Adipocyte (in vitro differentiated cells): ENCODE results near the gene ARL6IP4.

Source experiments
- DNase-seq: peaks from one replicate; pipeline ENCODE4 v3.0.0-alpha.2; 2015; ENCODE audit warnings: low read depth
- H3K27me3 ChIP-seq: replicated peaks from 2 replicates; pipeline ENCODE4 v1.7.0; 2013; ENCODE audit warnings: mild to moderate bottlenecking, low read length, moderate library complexity; ENCODE audit not compliant: control insufficient read depth, insufficient read depth
- H3K36me3 ChIP-seq: 2 replicates; pipeline ENCODE4 v1.7.0; 2013; ENCODE audit warnings: low read length, mild to moderate bottlenecking, moderate library complexity; ENCODE audit not compliant: control insufficient read depth, insufficient read depth, severe bottlenecking
- H3K4me1 ChIP-seq: 2 replicates; pipeline ENCODE4 v1.7.0; 2013; ENCODE audit warnings: mild to moderate bottlenecking, low read length, moderate library complexity; ENCODE audit not compliant: control insufficient read depth, insufficient read depth
- H3K4me3 ChIP-seq: 2 replicates; pipeline ENCODE4 v1.7.0; 2013; ENCODE audit warnings: mild to moderate bottlenecking, low read length, moderate library complexity
- H3K9ac ChIP-seq: 2 replicates; pipeline ENCODE4 v1.7.0; 2013; ENCODE audit warnings: mild to moderate bottlenecking, low read length, moderate library complexity
- H3K9me3 ChIP-seq: 2 replicates; pipeline ENCODE4 v1.7.0; 2013; ENCODE audit warnings: mild to moderate bottlenecking, low read length, moderate library complexity; ENCODE audit not compliant: control insufficient read depth

The ARL6IP4 gene

DNA sequence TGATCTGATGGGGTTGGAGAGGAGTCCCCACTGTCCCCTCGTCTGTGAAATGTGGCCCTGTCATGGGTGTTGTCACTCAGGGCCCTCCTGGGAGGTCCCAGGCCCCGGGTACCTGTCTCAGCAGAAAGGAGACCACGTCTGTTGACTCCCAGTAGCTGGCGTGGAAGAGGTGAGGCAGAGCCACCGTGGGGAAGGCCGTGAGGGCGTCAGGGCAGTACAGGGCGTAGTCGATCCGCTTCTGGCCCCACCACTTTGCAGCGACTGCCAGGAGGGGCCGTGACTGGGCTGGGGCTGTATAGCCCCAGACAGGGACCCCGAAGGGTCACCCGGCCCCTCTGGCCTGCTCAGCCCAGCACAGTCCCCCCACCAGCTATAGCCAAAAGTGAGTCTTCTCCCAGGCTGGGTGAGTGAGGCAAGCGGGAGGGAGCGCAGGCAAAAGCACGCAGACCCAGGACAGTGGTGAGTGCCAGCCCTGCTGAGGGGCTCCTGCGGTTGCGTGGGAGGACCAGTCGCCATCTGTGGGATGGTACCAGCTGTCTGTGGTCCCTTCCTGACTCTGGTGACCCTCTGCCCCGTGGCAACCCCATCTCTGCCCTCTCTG is 8.2 kb downstream of the ARL6IP4 start:
- Histone ChIP-seq H3K4me3 (no peak overlapping the region), H3K36me3 (peaks cover 12% of the 10 kb centered on the region), H3K27me3 (no peaks in the 10 kb centered on the region), H3K9ac (no peak overlapping the region), H3K4me1 (peaks cover 18% of the 10 kb centered on the region), H3K9me3 (no peaks in the 10 kb centered on the region)
- no peak for DNase-seq

DNA sequence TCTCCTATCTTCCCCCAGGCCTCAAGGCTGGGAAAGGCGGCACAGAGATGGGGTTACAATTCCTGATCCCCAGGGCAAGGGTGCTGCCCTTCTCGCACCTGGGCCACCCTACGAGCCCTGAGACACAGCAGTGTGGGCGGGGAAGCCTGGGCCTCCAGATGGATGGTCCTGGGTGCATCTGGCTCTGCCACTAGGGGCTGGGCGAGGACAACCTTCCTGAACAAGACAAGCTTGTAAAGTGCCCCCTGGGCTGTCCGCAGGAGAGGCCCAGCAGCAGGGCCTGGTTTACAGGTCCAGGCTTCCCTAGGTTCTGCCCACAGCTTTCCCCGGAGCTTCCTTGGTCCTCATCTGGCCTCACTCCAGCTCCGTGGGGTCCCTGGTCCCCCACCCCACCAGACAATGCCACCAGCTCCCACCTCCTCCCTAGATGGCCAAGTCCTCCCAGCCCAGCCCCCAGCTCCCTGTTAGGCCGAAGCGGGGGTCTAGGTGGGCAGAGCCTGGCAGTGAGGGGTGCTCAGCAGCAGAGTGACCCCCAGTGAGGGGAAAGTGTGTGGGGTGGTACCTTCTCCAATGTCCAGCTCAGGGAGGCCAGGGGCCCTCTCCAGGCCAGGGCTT is 8.9 kb downstream of the ARL6IP4 start:
- H3K4me3 ChIP-seq: no peak overlapping the region
- H3K36me3 ChIP-seq: peaks cover 12% of the 10 kb centered on the region
- H3K4me1 ChIP-seq: peaks cover 12% of the 10 kb centered on the region
- no peaks in the 10 kb centered on the region for H3K9me3 ChIP-seq
- H3K27me3 ChIP-seq: no peaks in the 10 kb centered on the region
- DNase-seq: no peak
- no peak overlapping the region for H3K9ac ChIP-seq

DNA sequence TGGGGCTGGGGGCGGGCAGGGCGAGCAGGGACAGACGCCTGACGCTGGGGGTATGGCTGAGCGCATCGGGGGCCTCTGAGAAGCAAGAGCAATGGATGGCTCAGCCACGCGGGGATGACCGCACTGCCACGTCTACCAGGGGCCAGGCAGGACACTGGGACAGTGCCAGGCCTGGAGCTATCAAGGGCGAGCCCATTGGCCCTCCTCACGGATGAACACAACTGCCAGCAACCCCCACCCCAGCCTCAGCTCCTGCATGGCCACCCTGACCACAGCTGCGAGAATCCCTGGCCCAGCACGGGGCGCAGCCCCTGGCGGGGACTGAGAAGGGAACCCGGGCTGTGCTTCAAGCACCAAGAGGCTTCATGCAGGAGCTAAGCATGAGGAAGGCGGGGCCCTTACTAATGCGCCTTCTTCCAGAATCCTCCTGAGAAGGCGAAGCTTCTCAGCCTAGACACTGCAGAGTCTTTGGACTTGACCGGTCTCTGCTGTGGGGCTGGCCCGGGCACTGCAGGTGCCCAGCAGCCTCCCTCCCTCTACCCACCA is 9.5 kb downstream of the ARL6IP4 start:
- H3K36me3 ChIP-seq: peaks cover 12% of the 10 kb centered on the region
- no peaks in the 10 kb centered on the region for H3K27me3 ChIP-seq
- H3K9me3 ChIP-seq: no peaks in the 10 kb centered on the region
- no peak for DNase-seq
- H3K9ac ChIP-seq: no peak overlapping the region
- peaks cover 6% of the 10 kb centered on the region for H3K4me1 ChIP-seq
- no peak overlapping the region for H3K4me3 ChIP-seq

DNA sequence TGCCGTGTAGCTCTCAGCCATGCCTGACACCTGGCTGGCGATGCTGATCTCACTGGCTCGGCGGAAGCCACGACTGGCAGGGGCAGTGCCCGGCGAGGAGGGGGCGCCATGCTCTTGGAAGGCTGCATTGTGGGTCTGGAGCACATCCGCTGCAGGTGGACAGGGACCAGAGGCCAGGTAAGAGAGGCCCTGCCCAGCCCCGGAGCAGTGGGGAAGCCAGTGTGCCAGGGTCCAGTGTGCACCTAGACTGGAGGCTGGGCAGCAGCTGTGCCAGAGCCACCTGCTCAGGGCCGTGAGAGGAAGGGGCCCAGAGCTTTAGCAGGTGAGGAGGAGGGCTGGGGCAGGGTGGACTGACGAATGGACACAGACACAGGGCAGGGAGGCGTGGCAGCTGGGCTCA is 10.1 kb downstream of the ARL6IP4 start:
- peaks cover 6% of the 10 kb centered on the region for H3K4me1 ChIP-seq
- no peak overlapping the region for H3K9ac ChIP-seq
- DNase-seq: no peak
- H3K9me3 ChIP-seq: no peaks in the 10 kb centered on the region
- no peaks in the 10 kb centered on the region for H3K27me3 ChIP-seq
- H3K4me3 ChIP-seq: no peak overlapping the region
- H3K36me3 ChIP-seq: peaks cover 12% of the 10 kb centered on the region

DNA sequence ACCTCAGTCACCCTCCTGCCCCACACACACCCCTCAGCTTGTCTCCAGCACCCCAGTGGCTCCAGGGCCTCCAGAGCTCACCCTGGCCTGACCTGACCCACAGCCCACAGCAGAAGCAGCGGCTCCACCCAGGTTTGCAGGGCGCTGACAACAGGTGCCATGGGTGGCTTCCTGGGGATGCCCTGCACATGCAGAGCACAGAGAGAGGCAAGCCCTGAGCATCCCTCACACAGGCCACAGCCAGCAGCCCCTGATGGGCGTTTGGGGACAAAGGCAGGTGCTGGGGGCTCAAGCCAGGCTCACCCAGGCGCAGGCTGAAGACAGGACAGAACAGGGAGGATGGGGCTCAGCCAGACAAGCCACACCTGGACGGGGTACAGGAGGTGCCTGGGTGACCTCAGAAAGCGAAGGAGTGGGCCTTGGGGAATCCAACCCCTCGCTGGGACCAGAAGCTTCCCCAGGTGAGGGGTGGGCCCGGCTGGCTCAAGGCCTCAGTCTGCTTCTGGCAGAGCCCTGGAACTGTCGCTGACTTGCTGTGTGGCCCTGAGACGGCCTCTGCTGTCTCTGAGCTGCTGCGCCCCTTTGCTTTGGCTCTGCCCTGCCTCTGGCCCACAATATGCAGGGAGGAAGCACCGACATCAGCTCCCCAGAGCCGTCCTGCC is 10.6 kb downstream of the ARL6IP4 start:
- Histone ChIP-seq H3K9ac (no peak overlapping the region), H3K9me3 (no peaks in the 10 kb centered on the region), H3K4me1 (peaks cover 11% of the 10 kb centered on the region), H3K36me3 (peaks cover 12% of the 10 kb centered on the region), H3K27me3 (no peaks in the 10 kb centered on the region), H3K4me3 (no peak overlapping the region)
- no peak for DNase-seq

DNA sequence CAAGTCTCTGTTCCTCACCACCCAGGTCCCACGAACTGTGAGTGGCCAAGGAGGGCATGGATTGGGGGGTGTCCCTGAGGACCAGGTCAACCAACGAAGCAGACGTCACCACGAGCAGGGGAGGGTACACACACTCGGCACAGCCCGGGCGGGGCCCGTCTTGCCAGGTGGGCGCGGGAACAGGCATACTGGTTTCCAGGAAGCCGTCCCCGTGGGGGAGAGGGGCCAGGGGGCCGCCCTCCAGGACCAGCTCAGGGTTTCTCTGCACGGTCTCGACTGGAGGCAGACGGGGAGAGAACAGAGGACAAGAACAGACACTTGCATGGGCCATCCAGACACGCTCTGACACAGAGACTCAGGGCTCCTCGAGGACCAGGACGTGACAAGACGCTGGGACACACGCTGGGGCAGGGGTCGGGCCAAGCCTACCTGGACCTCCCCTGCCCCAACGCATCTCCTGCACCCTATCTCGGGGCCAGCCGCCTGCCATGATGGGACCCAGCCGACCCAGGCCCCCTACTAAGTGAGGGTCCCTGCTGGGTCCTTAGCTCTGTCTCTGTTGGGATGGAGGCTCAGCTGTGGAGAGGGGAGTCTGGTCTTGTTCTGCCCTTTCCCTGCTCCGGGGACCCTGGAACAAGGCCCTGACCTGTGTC is 11.3 kb downstream of the ARL6IP4 start:
- DNase-seq: no peak
- Histone ChIP-seq H3K36me3 (peaks cover 12% of the 10 kb centered on the region), H3K9me3 (no peaks in the 10 kb centered on the region), H3K4me3 (no peak overlapping the region), H3K4me1 (peaks cover 17% of the 10 kb centered on the region), H3K27me3 (no peaks in the 10 kb centered on the region), H3K9ac (no peak overlapping the region)

GRCh38 chr12:122992386-122992785 is 11.9 kb downstream of the ARL6IP4 start:
- Histone ChIP-seq H3K36me3 (peaks cover 6% of the 10 kb centered on the region), H3K4me3 (no peak overlapping the region), H3K9me3 (no peaks in the 10 kb centered on the region), H3K9ac (no peak overlapping the region), H3K4me1 (peaks cover 24% of the 10 kb centered on the region), H3K27me3 (no peaks in the 10 kb centered on the region)
- no peak for DNase-seq

- H3K9ac ChIP-seq: no peak overlapping the region
- H3K9me3 ChIP-seq: no peaks in the 10 kb centered on the region
- no peak overlapping the region for H3K4me3 ChIP-seq
- no peaks in the 10 kb centered on the region for H3K27me3 ChIP-seq
- no peaks in the 10 kb centered on the region for H3K36me3 ChIP-seq
- DNase-seq: no peak
- peaks cover 34% of the 10 kb centered on the region for H3K4me1 ChIP-seq
These were observed 13.7 kb downstream of the ARL6IP4 start for GRCh38 chr12:122994140-122994675.

DNA sequence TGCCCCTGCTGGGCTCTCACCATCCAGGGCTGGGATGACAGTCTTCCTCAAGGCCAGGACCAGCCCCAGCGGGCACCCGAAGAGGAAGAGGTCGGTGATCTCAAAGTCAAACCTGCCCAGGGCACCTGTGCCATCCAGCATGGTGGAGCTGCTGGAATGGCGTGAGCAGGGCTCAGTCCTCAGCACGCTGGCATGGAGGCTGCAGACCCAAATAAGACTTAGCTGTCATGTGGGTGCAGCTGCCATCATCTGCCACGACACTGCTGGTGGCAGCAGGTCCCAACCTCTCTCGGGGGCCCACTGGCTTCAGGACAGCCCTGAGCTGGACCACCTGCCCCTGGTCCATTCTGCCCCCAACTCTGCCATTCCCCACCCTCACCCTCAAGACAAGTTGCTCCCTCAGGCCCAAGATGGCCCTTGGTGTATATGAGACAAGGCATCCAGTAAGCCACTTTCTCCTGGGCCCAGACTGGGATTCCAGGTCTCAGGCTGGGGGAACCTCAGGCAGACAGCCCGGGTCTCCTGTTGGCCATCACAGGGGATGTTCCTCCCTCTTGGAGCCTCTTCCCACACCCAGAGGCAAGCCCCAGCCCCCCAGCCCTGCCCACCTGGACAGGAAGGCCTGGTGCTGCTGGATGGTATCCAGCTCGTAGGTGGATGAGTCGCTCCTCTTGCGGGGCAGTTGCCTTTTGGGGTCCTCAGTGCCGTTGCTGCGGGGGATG is 14.5 kb downstream of the ARL6IP4 start:
- H3K9ac ChIP-seq: no peak overlapping the region
- H3K4me3 ChIP-seq: no peak overlapping the region
- no peak for DNase-seq
- peaks cover 34% of the 10 kb centered on the region for H3K4me1 ChIP-seq
- H3K9me3 ChIP-seq: no peaks in the 10 kb centered on the region
- H3K27me3 ChIP-seq: no peaks in the 10 kb centered on the region
- H3K36me3 ChIP-seq: no peaks in the 10 kb centered on the region

- DNase-seq: no peak
- H3K4me1 ChIP-seq: peaks cover 34% of the 10 kb centered on the region
- no peak overlapping the region for H3K4me3 ChIP-seq
- H3K9me3 ChIP-seq: no peaks in the 10 kb centered on the region
- H3K36me3 ChIP-seq: peaks cover 2% of the 10 kb centered on the region
- peak overlapping the region; percentile 58 for H3K9ac ChIP-seq
- H3K27me3 ChIP-seq: no peaks in the 10 kb centered on the region
These were observed 15.2 kb downstream of the ARL6IP4 start for GRCh38 chr12:122995503-122996187.
